ENCODE measurements around the gene RTL9.
A peak's percentile ranks its signal among the peaks of the same experiment; 100 is the strongest.

The RTL9 gene

DNA sequence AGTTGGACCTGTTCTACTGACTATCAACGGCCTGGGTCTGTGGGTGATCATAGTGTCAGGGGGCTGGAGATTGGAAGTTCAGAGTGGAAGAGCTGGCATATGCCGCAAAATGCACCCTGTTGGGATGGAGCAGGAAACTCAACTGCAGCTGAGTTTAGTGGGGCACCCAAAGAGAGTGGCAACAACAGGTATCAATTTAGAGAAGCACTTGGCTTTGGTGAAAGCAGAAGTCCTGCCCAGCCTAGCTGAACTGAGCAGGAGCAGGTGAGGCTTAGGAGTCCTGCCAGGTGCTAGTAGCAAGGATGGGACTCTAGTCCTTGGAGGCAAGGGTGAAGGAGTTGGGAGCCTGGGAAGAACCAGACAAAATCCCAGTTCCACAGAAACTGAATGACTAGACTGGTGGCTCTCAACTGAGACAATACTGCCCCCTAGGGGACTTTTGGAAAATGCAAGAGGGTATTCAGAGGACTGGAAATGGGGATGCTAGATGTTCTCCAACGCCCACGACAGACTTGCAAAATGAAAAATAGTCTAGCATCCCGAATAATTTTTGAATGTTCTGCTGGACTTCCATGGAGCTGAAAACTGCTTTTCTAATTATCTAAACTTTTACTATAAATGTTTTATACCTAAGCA lies 49.4 kb downstream of the RTL9 start:
- DNase-seq = peak; percentile 2 to 7
